ENCODE data around the gene BCKDHB.

BCKDHB gene

DNA sequence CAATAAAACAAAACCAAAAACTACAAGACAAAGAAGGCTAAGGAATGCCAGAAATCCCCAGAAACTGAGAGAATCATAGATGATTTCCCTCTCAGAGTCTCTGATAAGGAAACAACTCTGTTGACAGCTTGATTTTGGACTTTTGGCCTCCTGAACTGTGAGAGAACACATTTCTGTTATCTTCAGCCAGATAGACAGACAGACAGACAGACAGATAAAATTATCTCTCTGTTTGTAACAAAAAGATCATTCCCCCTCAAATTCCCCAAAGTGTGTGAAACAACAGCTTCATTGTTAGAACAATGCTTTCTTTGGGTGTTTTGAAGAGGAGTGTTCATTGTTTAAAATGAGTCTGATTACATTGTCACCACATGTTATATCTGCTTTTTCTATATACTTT lies 148.2 kb downstream of the BCKDHB start:
- H2AFZ ChIP-seq (ENCODE audit: low read length) = no peak overlapping the region
- H3K27ac ChIP-seq (ENCODE audit: low read length) = no peak overlapping the region
- no peaks in the 10 kb centered on the region for H3K4me1 ChIP-seq (ENCODE audit: low read length)
- H3K4me3 ChIP-seq (ENCODE audit: low read length) = no peak overlapping the region
- H3K4me2 ChIP-seq (ENCODE audit: low read depth, low read length) = no peak overlapping the region
- no peak for TF ChIP-seq EZH2 (optimal IDR thresholded peaks at IDR 0.05; ENCODE audit: low read depth, low read length)
- TF ChIP-seq EZH2phosphoT487 (IDR thresholded peaks at IDR 0.05; ENCODE audit: low read length) = no peak
- TF ChIP-seq, protein P1, sequence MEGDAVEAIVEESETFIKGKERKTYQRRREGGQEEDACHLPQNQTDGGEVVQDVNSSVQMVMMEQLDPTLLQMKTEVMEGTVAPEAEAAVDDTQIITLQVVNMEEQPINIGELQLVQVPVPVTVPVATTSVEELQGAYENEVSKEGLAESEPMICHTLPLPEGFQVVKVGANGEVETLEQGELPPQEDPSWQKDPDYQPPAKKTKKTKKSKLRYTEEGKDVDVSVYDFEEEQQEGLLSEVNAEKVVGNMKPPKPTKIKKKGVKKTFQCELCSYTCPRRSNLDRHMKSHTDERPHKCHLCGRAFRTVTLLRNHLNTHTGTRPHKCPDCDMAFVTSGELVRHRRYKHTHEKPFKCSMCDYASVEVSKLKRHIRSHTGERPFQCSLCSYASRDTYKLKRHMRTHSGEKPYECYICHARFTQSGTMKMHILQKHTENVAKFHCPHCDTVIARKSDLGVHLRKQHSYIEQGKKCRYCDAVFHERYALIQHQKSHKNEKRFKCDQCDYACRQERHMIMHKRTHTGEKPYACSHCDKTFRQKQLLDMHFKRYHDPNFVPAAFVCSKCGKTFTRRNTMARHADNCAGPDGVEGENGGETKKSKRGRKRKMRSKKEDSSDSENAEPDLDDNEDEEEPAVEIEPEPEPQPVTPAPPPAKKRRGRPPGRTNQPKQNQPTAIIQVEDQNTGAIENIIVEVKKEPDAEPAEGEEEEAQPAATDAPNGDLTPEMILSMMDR (IDR thresholded peaks at IDR 0.05; ENCODE audit: low read length) = no peak
- H4K20me1 ChIP-seq (ENCODE audit: insufficient read depth, low read length) = no peaks in the 10 kb centered on the region
- no peaks in the 10 kb centered on the region for H3K9me2 ChIP-seq (replicated peaks; ENCODE audit: insufficient read depth, low read length)
- H3K27me3 ChIP-seq (replicated peaks; ENCODE audit: insufficient read depth, low read length) = no peaks in the 10 kb centered on the region
- H3K9ac ChIP-seq (ENCODE audit: low read length) = no peak overlapping the region
- H3K9me3 ChIP-seq (replicated peaks; ENCODE audit: insufficient read depth, low read length) = no peaks in the 10 kb centered on the region
- no peak for DNase-seq
- H3K36me3 ChIP-seq (replicated peaks; ENCODE audit: insufficient read depth, low read length) = no peaks in the 10 kb centered on the region
- H3K79me2 ChIP-seq (ENCODE audit: low read length) = no peaks in the 10 kb centered on the region
- no peaks in the 10 kb centered on the region for H3F3A ChIP-seq (ENCODE audit: insufficient read depth, low read length)

DNA sequence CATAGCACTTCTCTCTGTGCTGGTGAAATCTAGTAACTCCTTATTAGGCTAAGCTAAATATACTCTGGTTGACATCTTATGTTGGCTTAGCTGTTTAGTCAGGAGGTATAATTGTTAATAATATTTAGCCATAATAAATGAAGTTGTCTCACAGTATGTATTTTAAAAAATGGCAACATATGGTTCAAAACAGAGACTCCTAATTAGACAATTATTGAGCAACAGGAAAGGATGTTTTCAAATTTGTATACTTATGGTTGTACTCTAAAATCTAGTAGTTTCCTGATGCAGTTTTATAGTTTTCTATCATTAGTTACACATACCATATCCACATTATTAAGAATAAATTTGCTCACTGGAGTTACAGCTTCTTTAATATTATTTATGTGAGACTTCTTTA lies 150.2 kb downstream of the BCKDHB start:
- H4K20me1 ChIP-seq (ENCODE audit: insufficient read depth, low read length) = no peaks in the 10 kb centered on the region
- no peak for TF ChIP-seq EZH2phosphoT487 (IDR thresholded peaks at IDR 0.05; ENCODE audit: low read length)
- no peak for TF ChIP-seq EZH2 (optimal IDR thresholded peaks at IDR 0.05; ENCODE audit: low read depth, low read length)
- TF ChIP-seq, protein P1 (IDR thresholded peaks at IDR 0.05; ENCODE audit: low read length) = no peak
- H3K36me3 ChIP-seq (replicated peaks; ENCODE audit: insufficient read depth, low read length) = no peaks in the 10 kb centered on the region
- no peak overlapping the region for H3K27ac ChIP-seq (ENCODE audit: low read length)
- H2AFZ ChIP-seq (ENCODE audit: low read length) = no peak overlapping the region
- H3K9me3 ChIP-seq (replicated peaks; ENCODE audit: insufficient read depth, low read length) = no peaks in the 10 kb centered on the region
- no peak overlapping the region for H3K4me3 ChIP-seq (ENCODE audit: low read length)
- H3K4me2 ChIP-seq (ENCODE audit: low read depth, low read length) = no peak overlapping the region
- no peak overlapping the region for H3K9ac ChIP-seq (ENCODE audit: low read length)
- no peak for DNase-seq
- no peaks in the 10 kb centered on the region for H3K79me2 ChIP-seq (ENCODE audit: low read length)
- no peaks in the 10 kb centered on the region for H3K27me3 ChIP-seq (replicated peaks; ENCODE audit: insufficient read depth, low read length)
- H3K9me2 ChIP-seq (replicated peaks; ENCODE audit: insufficient read depth, low read length) = no peaks in the 10 kb centered on the region
- no peaks in the 10 kb centered on the region for H3K4me1 ChIP-seq (ENCODE audit: low read length)
- H3F3A ChIP-seq (ENCODE audit: insufficient read depth, low read length) = no peaks in the 10 kb centered on the region

DNA sequence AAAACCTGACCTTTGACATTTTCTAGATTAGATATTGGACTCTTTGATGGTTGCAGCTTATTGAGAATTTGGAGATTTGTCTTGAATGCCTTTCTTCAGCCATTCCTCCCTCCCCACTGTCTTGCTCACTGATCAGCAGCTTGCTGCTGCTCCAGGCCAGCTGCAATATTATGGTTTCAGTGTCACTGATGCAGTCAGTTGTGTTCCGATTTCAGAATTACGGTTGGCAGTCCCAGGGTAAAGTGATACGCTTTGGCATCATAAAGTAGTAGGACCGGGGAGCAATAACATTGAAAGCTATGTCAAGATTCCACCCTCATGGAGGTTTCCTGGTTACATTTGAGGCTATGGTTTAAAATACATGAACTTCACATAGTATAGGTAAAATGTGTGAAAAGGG lies 152.6 kb downstream of the BCKDHB start:
- no peaks in the 10 kb centered on the region for H3K9me3 ChIP-seq (replicated peaks; ENCODE audit: insufficient read depth, low read length)
- H3K27ac ChIP-seq (ENCODE audit: low read length) = no peak overlapping the region

More for the DNA sequence above, 152.6 kb downstream of the BCKDHB start:
- TF ChIP-seq EZH2phosphoT487 (IDR thresholded peaks at IDR 0.05; ENCODE audit: low read length) (no peak), EZH2 (optimal IDR thresholded peaks at IDR 0.05; ENCODE audit: low read depth, low read length) (no peak)
- TF ChIP-seq, protein P1 (IDR thresholded peaks at IDR 0.05; ENCODE audit: low read length) = no peak
- no peaks in the 10 kb centered on the region for H3K9me2 ChIP-seq (replicated peaks; ENCODE audit: insufficient read depth, low read length)
- H3K9ac ChIP-seq (ENCODE audit: low read length) = no peak overlapping the region
- no peak overlapping the region for H3K4me2 ChIP-seq (ENCODE audit: low read depth, low read length)
- no peak overlapping the region for H3K4me3 ChIP-seq (ENCODE audit: low read length)
- DNase-seq = no peak
- H4K20me1 ChIP-seq (ENCODE audit: insufficient read depth, low read length) = no peaks in the 10 kb centered on the region
- H3K79me2 ChIP-seq (ENCODE audit: low read length) = no peaks in the 10 kb centered on the region
- no peaks in the 10 kb centered on the region for H3F3A ChIP-seq (ENCODE audit: insufficient read depth, low read length)
- no peaks in the 10 kb centered on the region for H3K4me1 ChIP-seq (ENCODE audit: low read length)
- no peaks in the 10 kb centered on the region for H3K36me3 ChIP-seq (replicated peaks; ENCODE audit: insufficient read depth, low read length)
- H3K27me3 ChIP-seq (replicated peaks; ENCODE audit: insufficient read depth, low read length) = no peaks in the 10 kb centered on the region
- H2AFZ ChIP-seq (ENCODE audit: low read length) = no peak overlapping the region
